LNCaP clone FGC (cell line): Measurements from ENCODE around the gene MKI67.

Source experiments
- DNase-seq: peaks from one replicate; pipeline ENCODE4 v3.0.0-alpha.2; 2011; ENCODE audit warnings: low read depth
- H3K4me3 ChIP-seq: 2 replicates; pipeline ENCODE4 v1.5.1; 2011; ENCODE audit warnings: mild to moderate bottlenecking, low read depth, low read length, control low read depth
- TF ChIP-seq, protein P1 (sequence below): IDR thresholded peaks from 2 replicates; pipeline ENCODE4 v1.5.1; 2012; ENCODE audit warnings: mild to moderate bottlenecking; ENCODE audit not compliant: control insufficient read depth, insufficient read depth; ENCODE audit errors: extremely low read depth

The MKI67 gene

DNA sequence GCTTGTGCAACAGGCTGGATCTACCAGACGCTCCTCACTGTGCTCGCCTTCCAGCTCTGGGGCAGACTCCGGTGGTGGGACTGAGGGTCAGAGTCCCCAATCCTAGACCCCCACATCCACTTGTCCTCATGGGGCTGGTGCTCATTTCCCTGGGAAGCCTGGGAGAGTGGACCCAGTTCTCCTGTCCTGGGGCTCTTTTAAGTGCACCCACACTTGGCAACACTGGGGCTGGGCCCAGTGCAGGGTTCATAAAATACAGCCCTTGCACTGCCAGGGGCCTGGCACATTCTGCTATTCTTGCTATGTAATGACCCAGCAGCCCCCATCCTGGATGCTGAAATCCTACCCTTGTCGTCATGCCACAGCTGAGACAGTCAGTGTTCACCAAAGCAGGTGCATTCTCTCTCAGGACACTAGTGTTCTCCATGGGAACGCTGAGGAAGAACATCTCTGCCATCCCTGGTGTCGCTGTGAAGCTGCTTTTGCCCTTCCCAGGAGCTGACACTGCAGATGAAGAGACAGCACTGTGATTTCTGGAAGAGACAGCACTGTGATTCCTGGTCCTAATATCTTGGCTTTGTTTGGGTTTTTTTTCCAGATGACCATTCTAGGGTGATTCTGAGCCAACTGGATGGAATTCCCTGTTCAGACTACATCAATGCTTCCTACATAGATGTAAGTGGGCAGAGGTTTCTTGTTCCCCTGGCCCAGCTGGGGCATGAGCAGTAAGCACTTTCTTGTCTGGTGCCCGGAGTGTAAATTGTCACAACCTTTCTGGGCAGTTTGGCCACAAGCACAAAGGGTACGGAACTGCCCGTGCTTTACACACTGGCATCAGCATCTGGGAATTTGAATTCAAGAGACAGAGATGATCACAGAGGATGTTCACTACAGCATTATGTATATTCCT is 65.6 kb downstream of the MKI67 start:
- DNase-seq = no peak
- no peak overlapping the region for H3K4me3 ChIP-seq
- TF ChIP-seq, protein P1, sequence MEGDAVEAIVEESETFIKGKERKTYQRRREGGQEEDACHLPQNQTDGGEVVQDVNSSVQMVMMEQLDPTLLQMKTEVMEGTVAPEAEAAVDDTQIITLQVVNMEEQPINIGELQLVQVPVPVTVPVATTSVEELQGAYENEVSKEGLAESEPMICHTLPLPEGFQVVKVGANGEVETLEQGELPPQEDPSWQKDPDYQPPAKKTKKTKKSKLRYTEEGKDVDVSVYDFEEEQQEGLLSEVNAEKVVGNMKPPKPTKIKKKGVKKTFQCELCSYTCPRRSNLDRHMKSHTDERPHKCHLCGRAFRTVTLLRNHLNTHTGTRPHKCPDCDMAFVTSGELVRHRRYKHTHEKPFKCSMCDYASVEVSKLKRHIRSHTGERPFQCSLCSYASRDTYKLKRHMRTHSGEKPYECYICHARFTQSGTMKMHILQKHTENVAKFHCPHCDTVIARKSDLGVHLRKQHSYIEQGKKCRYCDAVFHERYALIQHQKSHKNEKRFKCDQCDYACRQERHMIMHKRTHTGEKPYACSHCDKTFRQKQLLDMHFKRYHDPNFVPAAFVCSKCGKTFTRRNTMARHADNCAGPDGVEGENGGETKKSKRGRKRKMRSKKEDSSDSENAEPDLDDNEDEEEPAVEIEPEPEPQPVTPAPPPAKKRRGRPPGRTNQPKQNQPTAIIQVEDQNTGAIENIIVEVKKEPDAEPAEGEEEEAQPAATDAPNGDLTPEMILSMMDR = no peak

DNA sequence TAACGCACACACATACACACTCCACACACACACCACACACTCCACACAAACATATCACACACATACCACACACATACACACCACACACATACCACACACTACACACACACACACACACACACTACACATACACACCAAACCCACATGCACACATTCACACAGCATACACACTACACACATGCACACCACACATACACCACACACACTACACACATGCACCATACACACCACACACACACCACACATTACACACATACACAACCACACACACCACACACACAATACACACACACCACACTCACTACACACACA is 66.3 kb downstream of the MKI67 start:
- TF ChIP-seq, protein P1 = no peak
- DNase-seq = no peak
- H3K4me3 ChIP-seq = no peak overlapping the region

DNA sequence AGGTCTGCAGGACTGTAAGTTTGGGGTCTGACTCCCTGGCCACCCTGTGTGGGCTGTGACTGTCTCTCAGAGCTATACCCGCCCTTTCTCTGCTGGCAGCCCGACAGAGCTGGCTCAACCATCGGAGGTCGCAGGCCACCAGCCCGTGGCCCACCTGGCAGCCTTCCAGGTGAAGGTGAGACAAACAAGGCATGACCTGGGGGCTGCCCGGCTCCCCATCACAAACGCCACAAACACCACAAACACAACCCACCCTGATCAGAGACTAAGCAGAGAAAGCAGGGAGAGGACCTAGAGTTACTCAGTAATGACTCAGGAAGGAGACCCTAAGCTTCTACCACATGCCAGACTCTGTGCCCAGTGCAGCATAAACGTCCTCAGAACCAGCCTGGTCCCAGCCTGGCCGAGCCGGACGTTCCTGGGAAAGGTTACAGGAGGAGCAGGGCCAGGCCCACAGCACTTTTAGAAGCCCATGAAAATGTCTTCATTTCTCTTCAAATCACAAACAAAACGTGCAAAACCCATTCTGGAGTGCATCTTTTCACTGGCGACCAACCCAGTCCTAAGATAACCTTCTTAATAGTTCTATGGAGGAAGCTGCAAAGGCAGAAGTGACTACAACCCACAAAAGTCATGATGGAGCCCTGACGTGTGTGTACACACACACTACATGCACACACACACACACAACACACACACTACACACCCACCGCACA is 66.8 kb downstream of the MKI67 start:
- H3K4me3 ChIP-seq = no peak overlapping the region
- TF ChIP-seq, protein P1 = no peak
- DNase-seq = no peak

DNA sequence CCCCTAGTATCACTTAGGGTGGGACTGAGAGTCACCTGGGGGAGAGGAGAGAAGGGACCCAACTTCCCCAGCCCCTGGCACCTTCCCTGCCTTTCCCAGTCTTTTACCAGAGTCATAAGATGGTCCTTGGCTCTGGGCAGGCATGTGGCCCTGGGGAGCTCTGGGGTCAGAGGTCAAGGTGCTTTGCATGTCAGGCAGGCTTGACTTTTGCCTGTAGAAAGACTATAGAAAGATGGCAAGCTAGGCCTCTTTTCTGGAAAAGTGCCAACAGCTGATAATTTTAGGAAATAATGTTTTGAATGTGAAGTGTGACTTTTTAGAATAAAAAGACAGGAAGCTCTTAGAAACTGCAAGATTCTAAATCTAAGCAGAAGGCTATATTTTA is 67.5 kb downstream of the MKI67 start:
- no peak for DNase-seq
- TF ChIP-seq, protein P1 = no peak
- no peak overlapping the region for H3K4me3 ChIP-seq

DNA sequence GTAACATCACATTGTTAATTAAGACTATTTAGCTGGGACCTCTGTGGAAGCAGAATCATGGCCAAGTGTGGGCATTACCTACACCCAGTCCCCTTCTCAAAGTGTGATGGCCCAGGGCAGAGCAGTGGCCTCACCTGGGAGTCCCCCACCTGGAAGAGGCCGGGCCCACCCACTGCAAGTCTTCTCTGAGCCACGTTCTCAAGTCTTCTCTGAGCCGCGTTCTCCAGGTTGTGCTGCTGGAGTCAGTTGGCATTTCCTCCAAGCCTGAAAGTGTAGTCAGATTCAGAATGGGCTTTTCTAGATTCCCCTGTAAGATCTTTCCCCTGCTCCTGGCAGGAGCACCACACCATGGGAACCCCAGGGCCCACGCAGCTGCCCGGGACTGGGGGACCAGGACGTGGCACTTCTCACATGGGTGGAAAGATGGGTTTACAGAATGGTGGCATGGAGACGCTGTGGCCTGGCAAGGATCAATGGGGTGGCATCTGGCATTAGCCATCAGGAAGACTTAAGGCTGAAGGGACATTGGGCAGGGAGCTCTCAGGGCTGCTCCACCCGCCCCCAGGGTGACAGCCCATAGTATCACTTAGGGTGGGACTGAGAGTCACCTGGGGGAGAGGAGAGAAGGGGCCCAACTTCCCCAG is 68.0 kb downstream of the MKI67 start:
- no peak for DNase-seq
- TF ChIP-seq, protein P1 = no peak

DNA sequence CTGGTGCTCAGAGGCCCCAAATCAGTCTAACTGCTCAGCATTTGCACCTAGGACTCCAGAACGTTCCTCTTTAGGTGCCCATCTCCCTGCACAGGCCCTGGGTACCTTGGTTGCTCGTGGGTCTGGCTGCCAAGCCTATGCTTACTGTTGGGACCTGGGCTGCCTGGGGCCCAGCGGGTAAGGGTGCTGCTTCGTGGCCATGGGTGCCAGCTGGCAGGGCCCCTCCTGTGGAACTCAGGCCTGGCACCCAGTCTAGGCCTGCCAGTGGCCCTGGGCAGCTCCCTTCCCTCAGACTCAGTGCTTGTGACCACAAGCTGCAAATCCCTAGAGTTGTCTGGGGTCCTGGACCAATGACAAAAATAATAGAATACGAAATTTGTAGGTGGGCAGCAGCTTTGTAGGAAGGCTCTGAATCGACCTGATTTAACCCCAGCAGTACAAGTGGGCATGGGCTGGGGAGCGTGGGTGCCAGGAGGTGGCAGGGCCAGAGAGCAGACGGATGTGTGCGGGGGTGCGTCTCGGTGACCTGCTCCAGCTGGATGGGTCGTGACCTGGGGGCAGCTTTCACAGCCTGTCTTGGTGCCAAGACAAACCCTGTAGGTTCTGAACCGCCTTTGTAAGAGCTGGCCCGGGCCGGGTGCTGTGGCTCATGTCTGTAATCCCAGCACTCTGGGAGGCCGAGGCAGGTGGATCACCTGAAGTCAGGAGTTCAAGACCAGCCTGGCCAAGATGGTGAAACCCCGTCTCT is 69.7 kb downstream of the MKI67 start:
- TF ChIP-seq, protein P1 = no peak
- H3K4me3 ChIP-seq = no peak overlapping the region
- no peak for DNase-seq

More for the DNA sequence above, 68.0 kb downstream of the MKI67 start:
- H3K4me3 ChIP-seq = no peak overlapping the region
